H1 (cell line): ENCODE data around the gene HLA-F. TPM values are rescaled to one million over a fixed set of nuclear protein-coding genes. Genes with fewer than 3 reads are reported as not detected.

ENCODE experiments used
- CTCF ChIA-PET: fragments of 300-600 bp; sonication (Branson Sonifier 250); formaldehyde crosslinking; loops from one replicate; lab custom pipeline; 2021; ENCODE audit not compliant: partially characterized antibody; lab: Charles Lee
- POLR2A ChIA-PET: fragments of 300-600 bp; sonication (Branson Sonifier 250); formaldehyde crosslinking; loops from one replicate; lab custom pipeline; 2021; ENCODE audit warnings: inconsistent platforms; ENCODE audit not compliant: partially characterized antibody; lab: Charles Lee
- DNase-seq, 2 experiments: peaks; one replicate each; pipeline versions ENCODE4 v3.0.0 to v3.0.0-alpha.2; 2010 to 2022; ENCODE audit warnings: low spot score in 2 of 2, low read depth in 1 of 2, mixed read lengths in 1 of 2
- FAIRE-seq: peaks from 2 replicates; lab custom pipeline; 2011; peaks lifted over from hg19 to GRCh38; lab: Jason Lieb, UNC
- H2AFZ ChIP-seq: 2 replicates; pipeline ENCODE4 v1.8.1; 2012; ENCODE audit warnings: low read length, inconsistent platforms
- H2AK5ac ChIP-seq: 2 replicates; pipeline ENCODE4 v1.6.1; 2013; ENCODE audit warnings: low read depth, low read length
- H2BK120ac ChIP-seq: replicated peaks from 2 replicates; pipeline ENCODE3; 2013; ENCODE audit warnings: low read depth, low read length, inconsistent platforms
- H2BK12ac ChIP-seq: 2 replicates; pipeline ENCODE4 v1.6.1; 2013; ENCODE audit warnings: low read depth, low read length
- H2BK15ac ChIP-seq: 2 replicates; pipeline ENCODE4 v1.6.1; 2013; ENCODE audit warnings: low read length
- H2BK20ac ChIP-seq: 2 replicates; pipeline ENCODE4 v1.6.1; 2013; ENCODE audit warnings: low read length
- H2BK5ac ChIP-seq: 2 replicates; pipeline ENCODE4 v1.6.1; 2013; ENCODE audit warnings: low read depth, low read length
- H3K14ac ChIP-seq: 2 replicates; pipeline ENCODE4 v1.6.1; 2013; ENCODE audit warnings: inconsistent platforms; ENCODE audit not compliant: insufficient read length
- H3K18ac ChIP-seq: 2 replicates; pipeline ENCODE4 v1.6.1; 2013; ENCODE audit warnings: low read length; ENCODE audit errors: extremely low read depth
- H3K23ac ChIP-seq: 2 replicates; pipeline ENCODE4 v1.6.1; 2013; ENCODE audit warnings: inconsistent platforms; ENCODE audit not compliant: insufficient read length
- H3K23me2 ChIP-seq: 2 replicates; pipeline ENCODE4 v1.6.1; 2013; ENCODE audit warnings: low read depth, low read length
- H3K27ac ChIP-seq: 2 replicates; pipeline ENCODE4 v1.6.1; 2011; ENCODE audit warnings: low read depth, low read length, inconsistent platforms
- H3K27me3 ChIP-seq, 4 experiments: replicated peaks in 1 of 4; 1 replicate in 1 of 4; 2 replicates in 3 of 4; pipeline versions ENCODE4 v1.6.1 to v1.8.1; 2011 to 2013; ENCODE audit warnings: low read length in 3 of 4, mild to moderate bottlenecking in 3 of 4, inconsistent platforms in 2 of 4, mixed read lengths in 2 of 4, moderate library complexity in 1 of 4; ENCODE audit not compliant: control insufficient read depth in 3 of 4, insufficient read depth in 3 of 4; ENCODE audit errors: extremely low read depth in 1 of 4
- H3K36me3 ChIP-seq, 4 experiments: 2 replicates each; pipeline versions ENCODE4 v1.6.1 to v1.8.1; 2011 to 2013; ENCODE audit warnings: mild to moderate bottlenecking in 4 of 4, low read length in 3 of 4, moderate library complexity in 2 of 4, control low read depth in 1 of 4, inconsistent platforms in 1 of 4; ENCODE audit not compliant: insufficient read depth in 4 of 4, control insufficient read depth in 2 of 4
- H3K4ac ChIP-seq: replicated peaks from 2 replicates; pipeline ENCODE3; 2013; ENCODE audit warnings: low read length, low read depth, mixed read lengths, inconsistent platforms; ENCODE audit not compliant: insufficient read length
- H3K4me1 ChIP-seq, 4 experiments: replicated peaks in 1 of 4; 1 replicate in 1 of 4; 2 replicates in 3 of 4; pipeline versions ENCODE4 v1.6.1 to v1.8.1; 2011 to 2013; ENCODE audit warnings: low read length in 3 of 4, inconsistent platforms in 2 of 4, mixed read lengths in 1 of 4; ENCODE audit not compliant: insufficient read depth in 4 of 4, control insufficient read depth in 3 of 4
- H3K4me2 ChIP-seq, 2 experiments: 2 replicates each; pipeline versions ENCODE4 v1.6.1 to v1.8.1; 2011 to 2013; ENCODE audit warnings: low read depth in 2 of 2, low read length in 2 of 2, control low read depth in 1 of 2, inconsistent platforms in 1 of 2, mild to moderate bottlenecking in 1 of 2; ENCODE audit not compliant: insufficient read depth in 1 of 2
- H3K4me3 ChIP-seq, 4 experiments: fragments of 200-600, 300-600 bp in 1 of 4; sonication (generic), shearing (Covaris generic), sonication (Bioruptor Twin) in 1 of 4; 2 replicates each; pipeline versions ENCODE4 v1.5.1 to v1.8.1; 2011 to 2016; ENCODE audit warnings: low read length in 4 of 4, low read depth in 3 of 4, control low read depth in 2 of 4, inconsistent platforms in 2 of 4, mild to moderate bottlenecking in 2 of 4, mixed read lengths in 1 of 4, moderate library complexity in 1 of 4; ENCODE audit not compliant: insufficient read depth in 2 of 4; ENCODE audit errors: extremely low read depth in 1 of 4
- H3K56ac ChIP-seq: replicated peaks from 2 replicates; pipeline ENCODE3; 2013; ENCODE audit warnings: low read depth, mild to moderate bottlenecking, mixed read lengths, low read length, inconsistent platforms; ENCODE audit not compliant: insufficient read length
- H3K79me1 ChIP-seq: 2 replicates; pipeline ENCODE4 v1.6.1; 2013; ENCODE audit warnings: low read depth, low read length, control low read depth
- H3K79me2 ChIP-seq, 2 experiments: 2 replicates each; pipeline versions ENCODE4 v1.6.1 to v1.8.1; 2012 to 2013; ENCODE audit warnings: low read length in 2 of 2, mild to moderate bottlenecking in 2 of 2, inconsistent platforms in 1 of 2; ENCODE audit not compliant: insufficient read depth in 2 of 2, control insufficient read depth in 1 of 2
- H3K9ac ChIP-seq, 4 experiments: replicated peaks in 1 of 4; 1 replicate in 1 of 4; 2 replicates in 3 of 4; pipeline versions ENCODE4 v1.6.1 to v1.8.1; 2011 to 2013; ENCODE audit warnings: low read depth in 3 of 4, low read length in 3 of 4, control low read depth in 2 of 4, mild to moderate bottlenecking in 2 of 4, moderate library complexity in 2 of 4, inconsistent platforms in 1 of 4; ENCODE audit errors: extremely low read depth in 1 of 4
- H3K9me3 ChIP-seq, 2 experiments: 2 replicates each; pipeline versions ENCODE4 v1.6.1 to v1.8.1; 2012 to 2013; ENCODE audit warnings: mild to moderate bottlenecking in 2 of 2, moderate library complexity in 2 of 2, control low read depth in 1 of 2, inconsistent platforms in 1 of 2, low read depth in 1 of 2, low read length in 1 of 2, mixed read lengths in 1 of 2; ENCODE audit not compliant: insufficient read depth in 2 of 2
- H4K20me1 ChIP-seq, 2 experiments: replicated peaks in 1 of 2; 2 replicates each; pipeline versions ENCODE3 to v1.8.1; 2011 to 2013; ENCODE audit warnings: inconsistent platforms in 2 of 2, low read length in 2 of 2, mild to moderate bottlenecking in 1 of 2; ENCODE audit not compliant: insufficient read depth in 2 of 2, control insufficient read depth in 1 of 2
- H4K5ac ChIP-seq: 2 replicates; pipeline ENCODE4 v1.6.1; 2013; ENCODE audit warnings: low read length, low read depth, mixed read lengths, inconsistent platforms; ENCODE audit not compliant: insufficient read length
- H4K8ac ChIP-seq: 2 replicates; pipeline ENCODE4 v1.8.0; 2013; ENCODE audit warnings: mild to moderate bottlenecking, moderate library complexity, low read length, inconsistent platforms; ENCODE audit not compliant: insufficient read depth; ENCODE audit errors: extremely low read depth
- H4K91ac ChIP-seq: replicated peaks from 2 replicates; pipeline ENCODE3; 2013; ENCODE audit warnings: low read length, mixed read lengths, inconsistent platforms; ENCODE audit not compliant: insufficient read length
- CBX5 ChIP-seq: fragments of 300-800, 300-1000 bp; sonication (generic); IDR thresholded peaks from 2 replicates; pipeline ENCODE4 v1.7.1; 2016; ENCODE audit warnings: antibody characterized with exemption, low read length, low read depth
- EP300 ChIP-seq, 2 experiments: IDR thresholded peaks; 1 replicate in 1 of 2; 2 replicates in 1 of 2; pipeline ENCODE4 v1.6.1; 2011 to 2012; ENCODE audit warnings: low read depth in 2 of 2, low read length in 2 of 2, mild to moderate bottlenecking in 2 of 2, borderline replicate concordance in 1 of 2, inconsistent platforms in 1 of 2, moderate library complexity in 1 of 2
- GABPA ChIP-seq: IDR thresholded peaks from 2 replicates; pipeline ENCODE4 v1.6.1; 2011; ENCODE audit warnings: mild to moderate bottlenecking, low read length, moderate library complexity, borderline replicate concordance; ENCODE audit not compliant: insufficient read depth
- HDAC2 ChIP-seq, 2 experiments: fragments of 300-600 bp in 1 of 2; sonication (generic) in 1 of 2; IDR thresholded peaks; 2 replicates each; pipeline ENCODE4 v1.6.1; 2011 to 2012; ENCODE audit warnings: low read depth in 2 of 2, low read length in 2 of 2, mild to moderate bottlenecking in 2 of 2, moderate library complexity in 2 of 2, borderline replicate concordance in 1 of 2, inconsistent platforms in 1 of 2
- KDM5A ChIP-seq: fragments of 200-600 bp; IDR thresholded peaks from 2 replicates; pipeline ENCODE4 v1.7.1; 2012; ENCODE audit warnings: mild to moderate bottlenecking, low read length, inconsistent platforms, mixed read lengths
- RFX5 ChIP-seq: IDR thresholded peaks from 2 replicates; pipeline ENCODE4 v1.6.1; 2011; ENCODE audit warnings: low read depth, low read length, improper control_type of control experiment, borderline replicate concordance
- SAP30 ChIP-seq: fragments of 300-600 bp; sonication (generic); IDR thresholded peaks from 2 replicates; pipeline ENCODE4 v1.7.1; 2012; ENCODE audit warnings: low read length, moderate library complexity, mild to moderate bottlenecking, inconsistent platforms; ENCODE audit not compliant: insufficient read depth, insufficient replicate concordance
- SIN3A ChIP-seq, 2 experiments: IDR thresholded peaks in 1 of 2; conservative IDR thresholded peaks in 1 of 2; 2 replicates each; pipeline ENCODE4 v1.6.1; 2011 to 2012; ENCODE audit warnings: low read length in 2 of 2, improper control_type of control experiment in 1 of 2, low read depth in 1 of 2, mild to moderate bottlenecking in 1 of 2
- SP1 ChIP-seq: IDR thresholded peaks from 2 replicates; pipeline ENCODE4 v1.6.1; 2011; ENCODE audit warnings: low read depth, low read length
- TBP ChIP-seq: IDR thresholded peaks from 2 replicates; pipeline ENCODE4 v1.6.1; 2011; ENCODE audit warnings: low read depth, low read length, improper control_type of control experiment
- YY1 ChIP-seq: IDR thresholded peaks from 2 replicates; pipeline ENCODE4 v1.6.1; 2011; ENCODE audit warnings: low read depth, mild to moderate bottlenecking, low read length
- WGBS, 2 experiments: shearing (Covaris generic) in 1 of 2; methylation state at CpG; one replicate each; pipeline versions ENCODE4 v1.1.6 to v1.1.7; 2013 to 2015; ENCODE audit warnings: low lambda C conversion rate in 2 of 2, mixed read lengths in 2 of 2, inconsistent platforms in 1 of 2, low coverage in 1 of 2, missing lambda C conversion rate in 1 of 2; ENCODE audit not compliant: insufficient replicate concordance in 2 of 2, insufficient coverage in 1 of 2, insufficient read length in 1 of 2; ENCODE audit errors: extremely low coverage in 1 of 2, missing lambda C conversion rate in 1 of 2; 5-methylcytosine and 5-hydroxymethylcytosine counted together
- polyA plus RNA-seq, 7 experiments: library from polyadenylated mRNA; depleted of rRNA in 3 of 7; stranded (reverse) in 5 of 7; unstranded in 2 of 7; fragments of >200 nt in 5 of 7; fragments of 200-250 nt in 2 of 7; gene quantifications; 1 replicate in 5 of 7; 2 replicates in 1 of 7; 4 replicates in 1 of 7; pipeline versions ENCODE4 v1.2.1 to v1.2.3, GENCODE V29; 2011 to 2013; ENCODE audit warnings: missing spikeins in 2 of 7, mixed read lengths in 2 of 7
- total RNA-seq: library from RNA; stranded (reverse); fragmentation: NEBNext Ultra II Directional; extraction: Animal tissue kit (Norgen Biotek cat#: 25700); gene quantifications from 2 replicates; pipeline ENCODE4 v1.2.1, GENCODE V29; 2021

Gene HLA-F
- total and polyA plus RNA-seq, 2 of the 8 experiments (the other 6 are each of a cell fraction or from before 2014, with no cell fraction given) = 9.6 to 11.7 TPM

- Histone ChIP-seq H4K8ac (no peak overlapping the region), H3K27me3 (peaks cover 7 to 24% (median 21%) of the 10 kb centered on the region in 4 experiments), H3K79me1 (no peaks in the 10 kb centered on the region), H3K4me1 (peaks cover 0 to 6% (median under 1%) of the 10 kb centered on the region in 4 experiments; a peak in 3 of 7 replicates), H2BK20ac (no peak overlapping the region), H3K4ac (no peak overlapping the region), H2AK5ac (no peak overlapping the region), H2BK120ac (no peak overlapping the region), H3K79me2 (no peaks in the 10 kb centered on the region), H3K27ac (no peak overlapping the region), H3K18ac (no peak overlapping the region), H3K23ac (no peak overlapping the region), H3K56ac (no peak overlapping the region), H2AFZ (no peak overlapping the region), H3K14ac (no peak overlapping the region), H3K4me3 (no peak overlapping the region), H3K4me2 (no peak overlapping the region), H4K5ac (no peak overlapping the region), H2BK15ac (no peak overlapping the region), H3K23me2 (peaks cover 8% of the 10 kb centered on the region; the same call in 1 of the 2 replicates), H4K91ac (no peak overlapping the region), H3K36me3 (no peaks in the 10 kb centered on the region), H3K9me3 (no peaks in the 10 kb centered on the region), H3K9ac (no peak overlapping the region), H2BK5ac (no peak overlapping the region), H4K20me1 (peaks cover 0 to 1% of the 10 kb centered on the region in 2 experiments), H2BK12ac (no peak overlapping the region)
- no peak for FAIRE-seq
- POLR2A ChIA-PET = no interaction called here
- DNase-seq = no peak
- CTCF ChIA-PET = interaction anchor here (0.8 to 3.5 kb wide), 9 partner anchors 10 to 112 kb away, joined by 3 to 19 read pairs (median 4); no protein-coding TSS in a partner anchor
- TF ChIP-seq SIN3A (conservative IDR thresholded peaks at IDR 0.05 in 1 of 2, IDR thresholded peaks at IDR 0.05 in 1 of 2; ENCODE audit: low read depth in 1 of 2, low read length in 2 of 2) (no peak), SAP30 (no peak), RFX5 (no peak), HDAC2 (IDR thresholded peaks at IDR 0.05; ENCODE audit: borderline replicate concordance in 1 of 2, low read depth in 2 of 2, low read length in 2 of 2) (no peak), YY1 (no peak), SP1 (no peak), TBP (no peak), EP300 (IDR thresholded peaks at IDR 0.05; ENCODE audit: borderline replicate concordance in 1 of 2, low read depth in 2 of 2, low read length in 2 of 2) (no peak), KDM5A (no peak), CBX5 (no peak), GABPA (no peak)
- WGBS, 2 experiments = 88% methylated on average over 3 of the region's 3 CpGs; no CpG with 5 or more reads in 1 of the 2 experiments
Measured at GRCh38 chr6:29728173-29728874, 5.1 kb downstream of the HLA-F start.
